WTC11 (cell line): ENCODE data around the gene EXOC1.

Experiments used
- ATF3 ChIP-seq: sonication (generic); formaldehyde crosslinking; conservative IDR thresholded peaks from 2 replicates; pipeline ENCODE4 v1.8.1; 2022; ENCODE audit warnings: mild to moderate bottlenecking, missing genetic modification reagents
- CTCF ChIP-seq: fragments of 200-600 bp; IDR thresholded peaks from 2 replicates; pipeline ENCODE4 v1.8.0; 2022; ENCODE audit warnings: antibody characterized with exemption
- GTF2I ChIP-seq: fragments of 250-450 bp; sonication (Bioruptor Pico); conservative IDR thresholded peaks from 2 replicates; pipeline ENCODE4 v1.4.0; 2021; ENCODE audit warnings: mild to moderate bottlenecking
- IRF2 ChIP-seq: sonication (generic); formaldehyde crosslinking; IDR thresholded peaks from 2 replicates; pipeline ENCODE4 v1.8.0; 2022; ENCODE audit warnings: low read depth, missing genetic modification reagents, borderline replicate concordance
- MLX ChIP-seq: sonication (generic); formaldehyde crosslinking; IDR thresholded peaks from 2 replicates; pipeline ENCODE4 v1.8.1; 2023; ENCODE audit warnings: mild to moderate bottlenecking, missing genetic modification reagents, moderate library complexity
- PREB ChIP-seq: sonication (generic); formaldehyde crosslinking; IDR thresholded peaks from 2 replicates; pipeline ENCODE4 v1.8.1; 2022; ENCODE audit warnings: mild to moderate bottlenecking, missing genetic modification reagents, moderate library complexity, borderline replicate concordance
- SP1 ChIP-seq: sonication (generic); formaldehyde crosslinking; conservative IDR thresholded peaks from 2 replicates; pipeline ENCODE4 v1.8.1; 2022; ENCODE audit warnings: missing genetic modification reagents
- TCF7 ChIP-seq: sonication (generic); formaldehyde crosslinking; IDR thresholded peaks from 2 replicates; pipeline ENCODE4 v1.8.0; 2022; ENCODE audit warnings: mild to moderate bottlenecking, low read depth, missing genetic modification reagents, moderate library complexity
- TEAD4 ChIP-seq: sonication (generic); formaldehyde crosslinking; IDR thresholded peaks from 2 replicates; pipeline ENCODE4 v1.8.0; 2022; ENCODE audit warnings: mild to moderate bottlenecking, missing genetic modification reagents
- USF2 ChIP-seq: sonication (generic); formaldehyde crosslinking; IDR thresholded peaks from 2 replicates; pipeline ENCODE4 v1.8.1; 2023; ENCODE audit warnings: mild to moderate bottlenecking, missing genetic modification reagents, moderate library complexity
- ZNF138 ChIP-seq: sonication (generic); formaldehyde crosslinking; conservative IDR thresholded peaks from 2 replicates; pipeline ENCODE4 v1.8.1; 2022; ENCODE audit warnings: mild to moderate bottlenecking, moderate library complexity, missing genetic modification reagents
- ZNF532 ChIP-seq: fragments of 250-450 bp; sonication (Bioruptor Pico); IDR thresholded peaks from 2 replicates; pipeline ENCODE4 v1.9.0; 2021; ENCODE audit warnings: mild to moderate bottlenecking, borderline replicate concordance

- no peak for TF ChIP-seq TEAD4 (CRISPR knock-in tag)
- no peak for TF ChIP-seq CTCF
- no peak for TF ChIP-seq PREB (CRISPR knock-in tag)
- TF ChIP-seq TCF7 (CRISPR knock-in tag) = no peak
- no peak for TF ChIP-seq SP1 (CRISPR knock-in tag)
- no peak for TF ChIP-seq ATF3
- no peak for TF ChIP-seq GTF2I (CRISPR knock-in tag)
- TF ChIP-seq USF2 (CRISPR knock-in tag) = no peak
- TF ChIP-seq ZNF138 = no peak
- TF ChIP-seq IRF2 (CRISPR knock-in tag) = no peak
- TF ChIP-seq MLX = no peak
- TF ChIP-seq ZNF532 (CRISPR knock-in tag) = no peak
Measured at GRCh38 chr4:55925241-55925640, 71.8 kb downstream of the EXOC1 start.
